D721Med (cell line): ENCODE results near the gene DCHS1.

Experiments
- DNase-seq: peaks from one replicate; pipeline ENCODE4 v3.0.0; 2011; ENCODE audit warnings: low spot score; ENCODE audit not compliant: insufficient read length
- FAIRE-seq: peaks from 2 replicates; lab custom pipeline; 2011; peaks lifted over from hg19 to GRCh38; lab: Jason Lieb, UNC
- CTCF ChIP-seq: IDR thresholded peaks from 2 replicates; pipeline ENCODE4 v1.5.1; 2012; ENCODE audit warnings: mild to moderate bottlenecking, control low read depth; ENCODE audit not compliant: insufficient read depth; ENCODE audit errors: missing control alignments

DCHS1 gene

GRCh38 chr11:6613496-6613895, 42.1 kb downstream of the DCHS1 start:
- FAIRE-seq (no peak), DNase-seq (no peak)
- TF ChIP-seq CTCF: no peak

- peak; percentile 48 for TF ChIP-seq CTCF
- DNase-seq (peak; percentile 43), FAIRE-seq (no peak)
Measured at GRCh38 chr11:6612213-6613041, 43.2 kb downstream of the DCHS1 start, which contains the start of gene TAF10. Gene TAF10, minus strand, starts transcription at chr11:6612216. Its CDS starts 27 bp downstream, at chr11:6612189.

GRCh38 chr11:6611963-6612212, 43.7 kb downstream of the DCHS1 start:
- DNase-seq (no peak), FAIRE-seq (no peak)
- TF ChIP-seq CTCF: no peak

GRCh38 chr11:6611092-6611962, 44.3 kb downstream of the DCHS1 start:
- no peak for TF ChIP-seq CTCF
- DNase-seq (no peak), FAIRE-seq (no peak)

- no peak for TF ChIP-seq CTCF
- FAIRE-seq: no peak
- no peak for DNase-seq
Measured at GRCh38 chr11:6610591-6610990, 45.0 kb downstream of the DCHS1 start.

- FAIRE-seq (no peak), DNase-seq (no peak)
- TF ChIP-seq CTCF: no peak
Measured at GRCh38 chr11:6609502-6610015, 46.0 kb downstream of the DCHS1 start.
